A673 (cell line): Measurements from ENCODE around the gene LHFPL5. TPM values are rescaled to one million over a fixed set of nuclear protein-coding genes. Genes with fewer than 3 reads are reported as not detected.
A peak's percentile ranks its signal among the peaks of the same experiment; 100 is the strongest.

Experiments
- Bru-seq: library from RNA; stranded (reverse); fragments of 400-500 nt; gene quantifications from one replicate; lab custom pipeline; 2021; lab: Mats Ljungman, UMichigan
- BruChase-seq, 2 experiments: library from RNA; stranded (reverse); fragments of 400-500 nt; gene quantifications; one replicate each; lab custom pipeline; 2021; lab: Mats Ljungman, UMichigan
- BruUV-seq: library from RNA; stranded (reverse); fragments of 400-500 nt; replicated peaks from 2 replicates; lab custom pipeline; 2021; lab: Mats Ljungman, UMichigan
- CTCF ChIA-PET: fragments of 300-600 bp; sonication (Branson Sonifier 250); formaldehyde crosslinking; loops from one replicate; lab custom pipeline; 2022; ENCODE audit warnings: antibody characterized with exemption; lab: Charles Lee
- POLR2A ChIA-PET: fragments of 300-600 bp; sonication (Branson Sonifier 250); formaldehyde crosslinking; loops from one replicate; lab custom pipeline; 2022; ENCODE audit warnings: antibody characterized with exemption; ENCODE audit not compliant: low non-redundant PET; lab: Charles Lee
- DNase-seq: peaks from one replicate; pipeline ENCODE4 v3.0.0-alpha.2; 2015; ENCODE audit warnings: low spot score
- H3K27ac ChIP-seq: fragments of 200-600 bp; sonication (generic); 2 replicates; pipeline ENCODE4 v1.5.1; 2016; ENCODE audit warnings: mixed run types, low read depth, mild to moderate bottlenecking, mixed read lengths, antibody characterized with exemption, low read length; ENCODE audit not compliant: poor library complexity, severe bottlenecking
- H3K27me3 ChIP-seq: fragments of 200-600 bp; sonication (generic); replicated peaks from 2 replicates; pipeline ENCODE4 v1.6.1; 2017; ENCODE audit warnings: mixed run types, low read depth, mild to moderate bottlenecking, mixed read lengths, antibody characterized with exemption, low read length; ENCODE audit not compliant: insufficient read depth, poor library complexity
- H3K36me3 ChIP-seq: fragments of 200-600 bp; sonication (generic); 2 replicates; pipeline ENCODE4 v1.6.1; 2016; ENCODE audit warnings: mixed run types, mild to moderate bottlenecking, mixed read lengths, antibody characterized with exemption, low read length; ENCODE audit not compliant: insufficient read depth, poor library complexity, severe bottlenecking
- H3K4me1 ChIP-seq: fragments of 200-600 bp; sonication (generic); 2 replicates; pipeline ENCODE4 v1.6.1; 2017; ENCODE audit warnings: mixed run types, mild to moderate bottlenecking, mixed read lengths, antibody characterized with exemption, low read length; ENCODE audit not compliant: insufficient read depth, poor library complexity, severe bottlenecking
- H3K4me3 ChIP-seq: fragments of 200-600 bp; sonication (generic); 2 replicates; pipeline ENCODE4 v1.5.1; 2016; ENCODE audit warnings: low read depth, mixed run types, mild to moderate bottlenecking, mixed read lengths, low read length; ENCODE audit not compliant: poor library complexity, severe bottlenecking
- H3K9me3 ChIP-seq: fragments of 200-600 bp; sonication (generic); 2 replicates; pipeline ENCODE4 v1.6.1; 2016; ENCODE audit warnings: mixed run types, low read depth, mild to moderate bottlenecking, mixed read lengths, antibody characterized with exemption, low read length; ENCODE audit not compliant: poor library complexity, severe bottlenecking
- EZH2 ChIP-seq: fragments of 200-600 bp; sonication (generic); IDR thresholded peaks from 2 replicates; pipeline ENCODE4 v1.6.1; 2017; ENCODE audit warnings: borderline replicate concordance, low read depth, mild to moderate bottlenecking, mixed read lengths, antibody characterized with exemption, low read length; ENCODE audit not compliant: poor library complexity, severe bottlenecking
- intact Hi-C: fragments of 100-400 bp; cut with micrococcal nuclease; formaldehyde crosslinking; loops from one replicate; pipeline ENCODE4 v1.10.0; 2022; ENCODE audit not compliant: unreplicated experiment
- long read RNA-seq: library from polyadenylated mRNA; stranded (forward); transcript quantifications from one replicate; pipeline ENCODE4 v2.0.0, GENCODE V29; 2022
- total RNA-seq: library from RNA; stranded (reverse); gene quantifications from 2 replicates; pipeline ENCODE4 v1.2.3, GENCODE V29; 2021
- TF ChIP-seq, protein P1 (sequence below): fragments of 300-800, 200-600 bp; sonication (generic); conservative IDR thresholded peaks from 2 replicates; pipeline ENCODE4 v1.5.1; 2017; ENCODE audit warnings: low read depth, mild to moderate bottlenecking, antibody characterized with exemption, low read length, moderate library complexity, mixed read lengths

The LHFPL5 gene
- total RNA-seq = not detected in 2 replicates
- percentile 8 among the genes with signal in this experiment for Bru-seq, nascent RNA
- not detected for BruChase-seq, experiment 1, labeled RNA remaining after a 2-hour chase
- percentile 5 among the genes with signal in this experiment for BruChase-seq, experiment 2, labeled RNA remaining after a 6-hour chase
- long read RNA-seq = 0 reads

DNA sequence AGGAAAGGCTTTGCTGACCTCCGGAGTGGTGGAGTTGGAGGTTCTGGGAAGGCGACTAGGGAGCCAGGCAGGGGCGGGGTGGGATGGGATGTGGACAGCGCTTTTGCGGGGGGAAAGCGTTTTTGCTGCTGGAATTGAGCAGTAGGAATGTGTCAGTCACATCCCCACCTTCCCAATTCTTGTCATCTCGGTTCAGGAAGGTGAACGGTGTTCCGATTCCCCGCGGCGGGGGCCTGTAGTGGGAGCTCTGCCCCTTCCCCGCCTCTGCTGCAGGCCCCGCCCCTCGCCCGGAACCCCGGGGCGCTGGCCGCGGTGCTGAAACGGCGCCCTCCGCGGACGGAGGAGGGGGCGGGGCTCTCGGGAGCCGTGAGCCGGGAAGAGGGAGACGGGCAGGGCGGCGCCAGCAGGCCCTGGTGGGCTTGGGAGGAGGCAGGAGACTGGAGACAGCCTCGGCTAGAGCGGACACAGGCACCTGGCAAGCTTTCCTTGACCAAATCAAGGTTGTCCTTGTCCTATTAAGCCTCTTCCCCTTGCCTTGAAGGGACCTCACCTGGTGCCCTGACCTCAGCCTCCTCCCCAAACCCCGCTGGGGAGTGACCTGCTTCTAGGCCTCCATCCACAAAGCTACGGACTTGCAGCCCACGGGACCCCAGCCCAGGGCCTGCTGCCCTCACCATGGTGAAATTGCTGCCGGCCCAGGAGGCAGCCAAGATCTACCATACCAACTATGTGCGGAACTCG, at the start of gene LHFPL5:
TSS of gene LHFPL5 (plus strand) at position 357 of the 741 bp plus-strand sequence. CDS start at position 676, 319 bp downstream.
- Histone ChIP-seq H3K4me1 (no peaks in the 10 kb centered on the region), H3K4me3 (no peak within 1 kb of the TSS), H3K27me3 (no peaks in the 10 kb centered on the region), H3K36me3 (no peaks in the 10 kb centered on the region), H3K27ac (no peak within 1 kb of the TSS), H3K9me3 (no peaks in the 10 kb centered on the region)
- ChIA-PET POLR2A (no interaction called here), CTCF (interaction anchor here (0.5 kb wide), 2 partner anchors 283 to 1651 kb away, joined by 3 to 10 read pairs; no protein-coding TSS in a partner anchor)
- intact Hi-C loops = no loop called here
- peak; percentile 71 for DNase-seq
- TF ChIP-seq, protein P1, sequence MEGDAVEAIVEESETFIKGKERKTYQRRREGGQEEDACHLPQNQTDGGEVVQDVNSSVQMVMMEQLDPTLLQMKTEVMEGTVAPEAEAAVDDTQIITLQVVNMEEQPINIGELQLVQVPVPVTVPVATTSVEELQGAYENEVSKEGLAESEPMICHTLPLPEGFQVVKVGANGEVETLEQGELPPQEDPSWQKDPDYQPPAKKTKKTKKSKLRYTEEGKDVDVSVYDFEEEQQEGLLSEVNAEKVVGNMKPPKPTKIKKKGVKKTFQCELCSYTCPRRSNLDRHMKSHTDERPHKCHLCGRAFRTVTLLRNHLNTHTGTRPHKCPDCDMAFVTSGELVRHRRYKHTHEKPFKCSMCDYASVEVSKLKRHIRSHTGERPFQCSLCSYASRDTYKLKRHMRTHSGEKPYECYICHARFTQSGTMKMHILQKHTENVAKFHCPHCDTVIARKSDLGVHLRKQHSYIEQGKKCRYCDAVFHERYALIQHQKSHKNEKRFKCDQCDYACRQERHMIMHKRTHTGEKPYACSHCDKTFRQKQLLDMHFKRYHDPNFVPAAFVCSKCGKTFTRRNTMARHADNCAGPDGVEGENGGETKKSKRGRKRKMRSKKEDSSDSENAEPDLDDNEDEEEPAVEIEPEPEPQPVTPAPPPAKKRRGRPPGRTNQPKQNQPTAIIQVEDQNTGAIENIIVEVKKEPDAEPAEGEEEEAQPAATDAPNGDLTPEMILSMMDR = no peak
- TF ChIP-seq EZH2 = no peak
- BruUV-seq = no TSS peak

DNA sequence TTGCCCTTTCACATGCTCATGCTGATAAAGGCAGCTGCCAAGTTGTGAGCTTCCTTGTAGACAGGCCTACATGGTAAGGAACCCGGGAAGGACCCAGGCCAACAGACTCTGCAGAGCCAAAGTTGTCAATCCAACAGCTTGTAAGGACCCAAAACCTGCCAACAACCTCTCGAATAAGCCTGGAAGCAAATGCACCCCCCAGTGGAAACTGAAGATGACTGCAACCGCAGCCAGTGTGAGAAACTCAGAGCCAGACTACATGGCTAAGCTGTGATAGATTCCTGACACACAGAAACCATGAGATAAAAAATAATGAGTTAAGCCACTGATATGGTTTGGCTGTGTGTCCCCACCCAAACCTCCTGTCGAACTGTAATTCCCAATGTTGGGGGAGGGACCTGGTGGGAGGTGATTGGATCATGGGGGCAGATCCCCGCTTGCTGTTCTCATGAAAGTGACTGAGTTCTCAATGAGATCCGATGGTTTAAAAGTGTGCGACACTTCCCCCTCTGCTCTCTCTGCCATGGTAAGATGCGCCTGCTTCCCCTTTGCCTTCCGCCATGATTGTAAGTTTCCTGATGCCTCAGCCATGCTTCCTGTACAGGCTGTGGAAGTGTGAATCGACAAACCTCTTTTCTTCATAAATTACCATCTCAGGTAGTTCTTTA, 47.6 kb upstream of the LHFPL5 start:
- H3K9me3 ChIP-seq = no peaks in the 10 kb centered on the region
- BruUV-seq = no TSS peak
- no peaks in the 10 kb centered on the region for H3K27me3 ChIP-seq
- H3K27ac ChIP-seq = no peak overlapping the region
- no peaks in the 10 kb centered on the region for H3K4me1 ChIP-seq
- CTCF ChIA-PET = interaction anchor here (0.6 to 1.4 kb wide), 4 partner anchors 18 to 456 kb away, joined by 3 to 6 read pairs (median 4); no protein-coding TSS in a partner anchor
- DNase-seq = peak; percentile 68
- intact Hi-C loops = no loop called here
- POLR2A ChIA-PET = no interaction called here
- no peaks in the 10 kb centered on the region for H3K36me3 ChIP-seq
- TF ChIP-seq EZH2 = no peak
- TF ChIP-seq, protein P1 = peak; percentile 61
- no peak overlapping the region for H3K4me3 ChIP-seq

DNA sequence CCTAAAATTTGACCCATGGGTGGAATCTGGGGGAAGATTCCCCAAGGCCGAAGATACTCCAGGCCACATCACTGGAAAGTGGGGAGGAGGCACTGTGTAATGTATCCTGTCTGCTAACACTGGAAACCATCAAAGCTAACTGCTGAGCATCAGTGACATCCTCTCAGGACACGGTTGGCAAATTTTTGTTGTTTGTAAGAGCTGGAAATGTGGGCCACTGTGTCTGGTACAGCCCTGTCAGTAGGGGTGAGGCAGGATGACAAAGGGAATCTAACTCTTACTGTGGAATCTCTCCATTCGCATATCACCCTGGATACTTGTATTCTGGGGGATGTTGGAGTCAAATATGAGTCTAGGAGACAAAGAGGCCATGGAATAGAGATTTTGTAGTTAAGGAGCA, 45.7 kb upstream of the LHFPL5 start:
- no peaks in the 10 kb centered on the region for H3K4me1 ChIP-seq
- H3K36me3 ChIP-seq = no peaks in the 10 kb centered on the region
- no TSS peak for BruUV-seq
- no peak overlapping the region for H3K27ac ChIP-seq
- no peaks in the 10 kb centered on the region for H3K9me3 ChIP-seq
- ChIA-PET POLR2A (no interaction called here), CTCF (no interaction called here)
- H3K4me3 ChIP-seq = no peak overlapping the region
- TF ChIP-seq, protein P1 = no peak
- TF ChIP-seq EZH2 = no peak
- peaks cover 17% of the 10 kb centered on the region for H3K27me3 ChIP-seq
- intact Hi-C loops = no loop called here
- no peak for DNase-seq
